Inflammatory macrophage treated with lipopolysaccharide for 4 hours (primary cell): ENCODE results near the gene N4BP3.
"Not testable (repeated sequence)": the region's sequence is repeated elsewhere in the genome, so short reads cannot be mapped to it uniquely, and the experiment has no call there.

ENCODE experiments used
- DNase-seq: peaks from one replicate; pipeline ENCODE4 v3.0.0-alpha.2; 2020

Gene N4BP3

DNA sequence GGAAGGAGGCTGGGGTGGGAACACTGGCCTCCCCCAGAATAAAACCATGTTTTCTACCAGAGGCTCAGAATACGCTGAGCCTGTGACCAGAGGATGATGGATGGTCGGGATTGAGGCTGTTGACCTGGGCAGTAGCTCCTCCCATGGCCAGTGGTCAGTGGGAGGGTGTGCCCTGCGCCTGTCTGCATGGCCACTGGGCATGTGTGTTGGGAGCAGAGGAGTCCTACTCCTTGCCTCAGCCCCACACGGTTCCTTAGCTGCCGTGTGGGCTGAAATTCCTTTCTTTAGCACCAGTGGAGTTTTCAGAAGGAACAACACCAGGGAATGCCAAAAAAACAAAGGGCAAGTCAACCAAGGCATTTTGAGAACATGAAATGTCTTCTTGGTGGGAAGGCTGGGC lies 9.0 kb downstream of the N4BP3 start:
- no peak for DNase-seq

DNA sequence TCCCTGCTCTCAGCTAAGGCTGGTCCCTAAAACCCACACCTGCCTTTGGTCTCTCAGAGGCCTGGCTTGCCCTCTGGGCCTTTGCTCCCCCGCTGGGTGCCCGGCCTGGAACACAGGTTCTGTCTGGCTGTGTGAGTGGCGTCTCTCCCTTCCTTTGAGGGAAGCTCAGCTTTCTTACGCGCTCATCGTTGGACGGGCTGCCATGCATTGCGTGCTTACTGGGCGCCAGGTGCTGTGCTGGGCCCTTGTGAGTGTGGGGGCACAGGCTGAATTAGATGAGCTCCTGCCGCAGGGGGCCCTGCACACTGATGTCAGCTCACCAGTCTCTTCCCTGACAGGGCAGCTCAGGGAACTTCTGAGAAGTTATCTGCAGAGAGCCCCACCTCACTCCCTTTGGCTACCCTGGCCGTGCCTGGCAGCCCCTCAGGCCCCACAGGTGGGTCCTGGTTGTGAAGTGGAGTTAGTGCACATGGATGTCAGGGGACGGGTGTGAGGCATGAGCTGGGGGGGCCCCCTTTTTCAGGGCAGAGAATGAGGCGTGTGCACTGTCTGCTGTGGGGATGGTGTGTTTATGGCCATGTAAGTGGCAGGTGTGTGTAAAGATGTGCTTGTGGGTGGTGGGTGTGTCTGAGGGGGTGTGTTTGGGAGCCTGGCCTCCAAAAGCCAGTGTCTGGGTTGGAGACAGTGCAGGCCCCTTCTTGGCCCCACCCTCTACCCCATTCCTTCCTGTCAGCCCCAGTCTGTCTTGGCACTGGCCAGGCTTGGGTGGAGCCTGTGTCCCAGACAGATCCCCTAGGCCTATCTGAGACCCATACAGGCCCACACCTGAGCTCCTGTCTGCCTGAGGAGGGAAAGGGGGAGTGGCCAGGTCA lies 10.0 kb downstream of the N4BP3 start:
- no peak for DNase-seq

DNA sequence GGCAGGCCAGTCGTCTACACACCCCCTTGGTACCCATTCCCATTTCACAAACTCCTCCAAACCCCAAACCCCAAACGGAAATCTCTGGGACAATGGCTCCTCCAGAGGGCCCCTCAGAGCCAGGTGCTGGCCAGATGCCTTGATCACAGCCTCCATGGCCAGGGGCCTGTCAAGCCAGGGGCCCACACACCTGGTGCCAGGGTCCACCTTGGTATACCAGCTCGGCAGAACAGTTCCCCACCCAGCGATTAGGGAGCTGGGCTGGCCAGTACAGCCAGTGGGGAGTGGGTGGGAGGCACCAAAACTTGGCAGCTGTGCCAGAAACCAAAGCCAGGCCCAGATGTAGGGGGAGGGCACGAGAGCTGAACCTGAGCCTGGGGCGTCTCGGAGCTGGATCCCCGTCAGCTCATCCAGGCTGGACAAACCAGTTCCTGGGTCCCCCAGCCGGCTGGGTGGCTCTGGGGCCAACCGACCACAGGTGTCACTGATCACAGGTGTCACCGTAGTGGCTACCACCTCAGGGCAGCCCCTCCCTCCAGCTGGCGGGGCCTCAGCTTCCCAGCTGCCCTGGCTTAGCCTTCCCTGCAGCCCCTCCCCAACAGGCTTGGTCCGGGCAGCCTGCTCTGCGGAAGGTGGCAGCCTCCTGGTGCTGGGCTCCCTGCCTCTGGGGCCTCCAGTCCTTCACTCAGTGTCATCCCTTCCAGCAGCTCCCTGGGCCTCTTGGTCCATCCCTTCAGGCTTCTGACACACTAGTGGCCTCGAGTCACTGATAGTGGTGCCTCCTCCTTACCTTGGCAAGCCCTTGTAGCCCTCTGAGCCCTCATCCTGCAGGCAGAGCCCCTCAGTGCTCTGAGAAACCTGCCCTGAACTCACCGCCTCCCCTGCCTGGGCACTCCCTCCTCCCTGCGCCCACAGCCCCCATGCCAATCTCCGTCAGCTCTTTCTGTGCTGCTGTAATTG lies 10.9 kb downstream of the N4BP3 start:
- DNase-seq, result no peak

DNA sequence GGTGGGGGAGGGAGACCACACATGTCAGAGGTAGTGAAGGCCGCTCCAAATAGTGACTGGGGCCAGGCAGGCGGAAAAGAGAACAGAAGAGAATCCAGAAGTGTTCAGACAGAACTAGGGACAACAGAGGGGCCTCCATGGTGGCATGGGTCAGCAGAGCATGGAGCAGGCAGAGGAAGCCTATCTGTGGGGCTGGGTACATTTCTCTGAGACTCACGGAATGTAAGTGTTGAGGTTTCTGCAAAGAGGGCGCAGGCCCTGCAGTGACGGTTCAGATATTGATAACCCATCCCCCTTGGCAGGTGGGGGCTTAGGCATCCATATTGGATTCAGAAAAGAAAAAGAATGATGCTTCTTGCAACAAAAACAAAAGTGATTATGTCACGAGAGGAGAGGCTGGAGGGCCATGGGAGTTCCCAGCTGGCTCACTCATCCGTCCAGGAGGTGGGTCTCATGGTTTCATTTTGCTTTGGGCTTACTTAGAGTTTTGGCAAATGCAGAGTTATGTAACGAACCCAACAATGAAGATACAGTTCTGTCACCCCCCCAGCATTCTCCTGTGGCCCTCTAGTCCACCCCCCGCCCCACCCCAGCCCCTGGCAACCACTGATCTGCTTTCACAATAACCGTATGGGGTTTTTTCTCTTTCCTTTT lies 12.0 kb downstream of the N4BP3 start:
- DNase-seq, result peak; percentile 40

DNA sequence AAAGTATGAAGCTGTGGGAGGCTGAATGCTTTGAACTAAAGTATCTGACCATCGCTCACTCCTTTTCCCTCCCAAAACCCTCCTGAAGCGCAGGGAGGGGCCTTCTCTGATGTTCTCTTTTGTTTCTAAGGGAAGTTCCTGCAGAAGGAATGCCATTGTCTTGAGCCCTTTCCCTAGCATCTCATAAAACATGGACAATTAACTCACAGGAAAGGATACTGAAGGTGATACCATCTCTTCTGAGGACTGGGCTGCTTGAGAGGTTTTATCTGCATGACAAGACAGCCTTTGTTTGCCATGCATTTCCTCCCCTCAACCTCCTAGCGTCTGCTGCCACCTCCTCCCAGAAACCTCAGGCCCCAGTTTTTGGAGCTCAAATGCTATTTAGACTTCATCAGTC lies 13.2 kb downstream of the N4BP3 start:
- no peak for DNase-seq

DNA sequence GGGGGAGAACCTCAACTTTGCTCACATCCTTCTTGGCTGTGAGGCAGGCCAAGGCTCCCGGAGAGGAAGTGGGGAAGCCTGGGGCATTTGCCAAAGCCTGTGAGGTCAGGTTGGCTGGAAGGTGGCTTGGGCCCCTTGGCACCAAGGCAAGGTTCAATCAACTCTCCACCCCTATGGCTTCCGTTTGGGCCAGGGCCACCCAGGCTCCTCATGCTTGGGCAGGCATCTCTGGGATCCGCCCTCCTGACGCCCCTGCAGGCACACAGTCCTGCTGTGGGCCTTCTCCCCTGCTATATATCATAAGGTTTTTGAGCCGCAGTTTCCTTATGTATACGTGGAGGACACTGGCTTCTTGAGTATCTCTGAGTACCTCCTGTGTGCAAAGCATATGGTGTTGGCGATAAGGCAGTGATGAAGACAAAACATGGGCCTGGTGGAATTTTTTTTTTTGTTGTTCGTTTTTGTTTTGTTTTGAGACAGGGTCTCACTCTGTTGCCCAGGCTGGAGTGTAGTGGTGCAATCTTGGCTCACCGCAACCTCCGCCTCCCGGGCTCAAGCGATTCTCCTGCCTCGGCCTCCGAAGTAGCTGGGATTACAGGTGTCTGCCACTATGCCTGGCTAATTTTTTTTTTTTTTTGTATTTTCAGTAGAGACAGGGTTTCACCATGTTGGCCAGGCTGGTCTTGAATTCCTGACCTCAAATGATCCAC lies 14.1 kb downstream of the N4BP3 start:
- not testable (repeated sequence) for DNase-seq

DNA sequence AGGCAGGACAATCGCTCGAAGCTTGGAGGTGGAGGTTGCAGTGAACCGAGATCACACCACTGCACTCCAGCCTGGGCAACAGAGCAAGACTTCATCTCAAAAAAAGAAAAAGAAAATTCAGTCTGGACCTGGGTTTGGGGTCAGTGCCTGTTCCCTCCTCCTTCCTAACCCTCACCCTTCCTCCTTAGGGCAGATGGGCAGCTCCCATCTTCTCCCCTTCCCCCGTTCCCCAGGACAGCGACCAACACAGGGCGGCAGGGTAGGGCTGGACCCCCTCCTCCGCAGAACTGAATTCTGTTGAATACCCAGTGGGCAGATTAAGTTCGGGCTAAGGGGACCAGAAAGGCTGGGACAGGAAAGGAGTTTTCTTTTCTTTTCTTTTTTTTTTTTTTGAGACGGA lies 16.0 kb downstream of the N4BP3 start:
- DNase-seq, result no peak

DNA sequence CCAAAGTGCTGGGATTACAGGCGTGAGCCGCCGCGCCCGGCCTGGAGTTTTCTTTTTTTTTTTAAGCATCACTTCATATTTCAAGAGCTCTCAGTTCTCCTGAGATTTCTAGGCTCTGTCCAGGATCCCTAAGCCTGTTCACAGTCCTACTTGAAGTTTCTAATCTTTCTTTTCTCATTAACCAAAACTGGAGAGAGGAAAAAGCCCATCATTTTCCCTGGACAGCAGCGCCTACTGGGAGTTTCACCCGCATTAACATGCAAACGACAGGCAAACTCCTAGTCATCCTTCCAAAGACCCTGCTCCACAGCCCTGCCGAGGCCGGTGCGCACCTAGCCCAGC lies 16.9 kb downstream of the N4BP3 start:
- not testable (repeated sequence) for DNase-seq

DNA sequence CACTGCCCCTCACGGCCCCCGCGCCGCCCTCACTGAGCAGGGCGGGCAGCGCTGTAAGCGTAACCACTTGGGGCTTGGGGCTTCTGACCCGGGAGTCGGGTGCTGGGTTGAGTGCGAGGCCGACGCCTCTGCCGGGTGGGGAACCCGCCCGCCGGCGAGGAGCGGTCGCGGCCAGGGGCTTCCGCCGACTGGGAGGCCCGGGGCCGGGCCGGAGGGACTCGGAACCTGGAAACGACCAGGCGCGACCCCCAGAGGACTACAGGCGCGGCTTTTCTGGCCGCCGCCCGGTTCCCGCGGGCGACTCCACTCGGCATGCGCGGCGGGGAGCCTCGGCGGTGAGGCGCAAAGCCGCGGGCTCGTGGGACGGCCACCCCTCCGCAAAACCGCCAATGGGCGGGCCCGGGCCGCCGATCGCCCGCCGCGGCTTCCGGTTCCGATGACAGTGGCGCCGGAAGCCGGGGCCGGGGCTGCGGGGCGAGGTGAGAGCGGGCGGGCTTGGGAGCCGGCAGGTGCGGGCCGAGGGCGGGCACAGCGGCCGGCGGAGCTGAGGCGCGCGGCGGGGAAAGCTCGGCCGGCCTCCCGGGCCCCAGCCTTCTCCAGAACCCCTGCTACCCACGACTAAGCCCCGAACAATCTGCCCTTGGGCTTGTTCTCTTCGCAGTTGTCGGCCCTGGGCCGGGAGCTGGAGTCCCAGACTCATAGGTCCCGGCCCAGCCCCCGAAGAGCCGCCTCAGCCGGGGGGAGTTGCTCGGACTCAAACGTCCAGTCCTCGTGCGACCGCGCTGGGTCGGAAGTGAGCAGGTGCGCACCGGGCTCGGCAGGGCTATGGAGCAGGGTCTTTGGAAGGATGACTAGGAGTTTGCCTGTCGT lies 17.5 kb downstream of the N4BP3 start, which contains the start of gene RMND5B:
Gene RMND5B (plus strand): TSS at position 439 of the 870 bp plus-strand sequence. CDS start 7,106 bp downstream, outside the sequence.
- DNase-seq, result peak; percentile 83

DNA sequence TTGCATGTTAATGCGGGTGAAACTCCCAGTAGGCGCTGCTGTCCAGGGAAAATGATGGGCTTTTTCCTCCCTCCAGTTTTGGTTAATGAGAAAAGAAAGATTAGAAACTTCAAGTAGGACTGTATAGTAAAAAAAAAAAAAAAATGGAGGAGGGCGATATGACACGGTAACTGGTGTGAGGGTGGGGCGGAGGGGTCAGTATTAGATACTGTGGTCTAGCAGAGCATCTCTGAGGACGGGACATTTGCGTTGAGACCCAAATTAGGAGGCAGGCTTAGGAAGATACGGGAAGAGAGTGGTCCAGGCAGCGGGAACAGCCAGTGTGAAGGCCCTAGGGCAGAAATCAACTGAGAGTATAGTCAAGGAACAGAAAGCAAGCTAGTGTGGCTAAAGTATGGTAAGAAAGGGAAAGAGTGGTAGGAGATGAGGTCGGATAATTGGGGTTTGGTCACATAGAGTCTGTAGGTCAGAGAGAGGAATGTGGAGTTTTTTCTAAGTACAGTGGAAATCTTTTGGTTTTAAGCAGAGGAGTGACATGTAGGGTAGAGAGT lies 18.2 kb downstream of the N4BP3 start:
- DNase-seq, result no peak

DNA sequence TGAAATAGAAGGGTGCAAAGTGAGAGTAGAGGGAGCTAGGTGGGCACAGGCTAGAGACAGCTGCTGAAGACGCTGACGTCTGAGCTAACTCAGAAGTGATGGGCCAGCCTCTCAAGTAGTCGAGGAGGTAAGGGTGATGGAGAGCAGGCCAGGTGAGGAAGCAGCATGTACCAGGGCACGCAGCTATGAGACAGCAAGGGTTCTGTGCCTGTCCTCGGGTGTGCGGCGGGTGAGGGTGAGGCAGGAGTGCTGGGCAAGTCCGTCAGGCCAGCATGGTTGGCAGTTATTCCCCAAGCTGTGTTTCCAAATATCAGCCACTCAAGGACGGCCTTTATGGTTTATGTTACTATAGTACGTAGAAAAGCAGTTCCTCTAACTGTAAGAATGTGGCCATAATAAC lies 23.7 kb downstream of the N4BP3 start:
- DNase-seq, result no peak

DNA sequence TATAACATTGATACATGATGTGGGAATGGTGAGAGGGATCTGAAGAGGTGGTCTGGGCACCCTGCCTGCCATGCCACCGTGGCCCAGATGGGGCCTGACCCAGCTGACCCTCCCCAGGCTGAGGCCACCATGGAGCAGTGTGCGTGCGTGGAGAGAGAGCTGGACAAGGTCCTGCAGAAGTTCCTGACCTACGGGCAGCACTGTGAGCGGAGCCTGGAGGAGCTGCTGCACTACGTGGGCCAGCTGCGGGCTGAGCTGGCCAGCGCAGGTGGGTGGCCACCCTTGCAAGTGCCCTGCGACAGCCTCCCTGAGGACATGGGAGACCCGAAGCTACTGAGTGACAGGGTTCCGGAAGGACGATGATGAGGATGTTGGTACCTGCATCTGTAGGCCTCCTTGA lies 24.7 kb downstream of the N4BP3 start:
- DNase-seq, result no peak

DNA sequence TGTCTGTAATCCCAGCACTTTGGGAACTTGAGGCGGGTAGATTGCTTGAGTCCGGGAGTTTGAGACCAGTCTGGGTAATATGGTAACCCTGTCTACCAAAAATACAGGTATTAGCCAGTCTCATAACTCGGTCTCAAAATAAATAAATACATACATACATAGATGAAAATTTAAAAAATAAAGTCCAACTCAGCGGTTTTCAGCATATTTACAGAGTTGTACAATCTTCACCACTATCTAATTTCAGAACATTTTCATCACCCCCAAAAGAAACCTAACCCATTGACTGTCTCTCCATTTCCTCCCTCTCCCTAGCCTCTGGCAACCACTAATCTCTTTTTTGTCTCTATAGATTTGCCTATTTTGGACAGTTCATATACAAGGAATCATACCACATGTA lies 28.2 kb downstream of the N4BP3 start:
- no peak for DNase-seq

DNA sequence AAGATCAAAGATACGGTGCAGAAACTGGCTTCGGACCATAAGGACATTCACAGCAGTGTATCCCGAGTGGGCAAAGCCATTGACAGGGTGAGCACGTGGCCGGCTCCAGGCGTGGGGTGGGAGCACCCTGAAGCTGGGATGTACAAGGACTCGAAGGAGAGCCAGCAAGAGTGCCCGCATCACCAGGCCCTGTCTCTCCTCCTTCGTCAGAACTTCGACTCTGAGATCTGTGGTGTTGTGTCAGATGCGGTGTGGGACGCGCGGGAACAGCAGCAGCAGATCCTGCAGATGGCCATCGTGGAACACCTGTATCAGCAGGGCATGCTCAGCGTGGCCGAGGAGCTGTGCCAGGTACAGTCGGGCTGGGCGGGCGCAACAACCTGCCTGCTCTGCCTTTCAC lies 29.3 kb downstream of the N4BP3 start:
- no peak for DNase-seq

DNA sequence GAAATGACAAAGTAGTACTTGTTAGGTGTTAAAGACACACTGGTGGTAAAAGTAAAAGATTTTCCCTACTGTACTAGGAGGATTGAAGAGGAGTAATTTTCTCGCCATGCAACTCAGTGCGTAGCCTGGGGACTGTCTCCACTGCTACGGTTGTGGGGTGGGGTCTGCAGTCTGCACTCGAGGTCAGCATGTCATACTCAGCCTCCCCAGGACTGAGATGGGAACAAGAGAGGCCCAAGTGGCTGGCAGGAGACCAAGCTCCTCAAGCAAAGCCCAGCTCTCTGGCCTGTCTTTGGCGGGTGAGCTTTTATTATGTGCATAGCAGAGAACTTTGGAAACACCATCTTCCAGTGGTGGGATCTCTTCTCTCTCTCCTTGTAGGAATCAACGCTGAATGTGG lies 29.9 kb downstream of the N4BP3 start:
- no peak for DNase-seq

DNA sequence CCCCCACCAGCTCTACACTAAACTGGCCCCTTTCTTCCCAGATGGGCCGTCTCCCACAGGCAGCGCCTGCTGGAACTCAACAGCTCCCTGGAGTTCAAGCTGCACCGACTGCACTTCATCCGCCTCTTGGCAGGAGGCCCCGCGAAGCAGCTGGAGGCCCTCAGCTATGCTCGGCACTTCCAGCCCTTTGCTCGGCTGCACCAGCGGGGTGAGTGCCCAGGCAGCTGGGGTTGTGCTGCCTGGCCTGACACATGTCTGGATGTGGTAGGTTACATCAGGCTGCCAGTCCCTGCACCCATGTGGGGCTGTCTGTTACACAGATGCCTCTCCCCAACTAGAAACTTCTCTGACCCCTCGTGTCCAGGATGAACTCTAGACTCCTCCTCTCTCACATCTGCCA lies 30.6 kb downstream of the N4BP3 start:
- DNase-seq, result no peak

DNA sequence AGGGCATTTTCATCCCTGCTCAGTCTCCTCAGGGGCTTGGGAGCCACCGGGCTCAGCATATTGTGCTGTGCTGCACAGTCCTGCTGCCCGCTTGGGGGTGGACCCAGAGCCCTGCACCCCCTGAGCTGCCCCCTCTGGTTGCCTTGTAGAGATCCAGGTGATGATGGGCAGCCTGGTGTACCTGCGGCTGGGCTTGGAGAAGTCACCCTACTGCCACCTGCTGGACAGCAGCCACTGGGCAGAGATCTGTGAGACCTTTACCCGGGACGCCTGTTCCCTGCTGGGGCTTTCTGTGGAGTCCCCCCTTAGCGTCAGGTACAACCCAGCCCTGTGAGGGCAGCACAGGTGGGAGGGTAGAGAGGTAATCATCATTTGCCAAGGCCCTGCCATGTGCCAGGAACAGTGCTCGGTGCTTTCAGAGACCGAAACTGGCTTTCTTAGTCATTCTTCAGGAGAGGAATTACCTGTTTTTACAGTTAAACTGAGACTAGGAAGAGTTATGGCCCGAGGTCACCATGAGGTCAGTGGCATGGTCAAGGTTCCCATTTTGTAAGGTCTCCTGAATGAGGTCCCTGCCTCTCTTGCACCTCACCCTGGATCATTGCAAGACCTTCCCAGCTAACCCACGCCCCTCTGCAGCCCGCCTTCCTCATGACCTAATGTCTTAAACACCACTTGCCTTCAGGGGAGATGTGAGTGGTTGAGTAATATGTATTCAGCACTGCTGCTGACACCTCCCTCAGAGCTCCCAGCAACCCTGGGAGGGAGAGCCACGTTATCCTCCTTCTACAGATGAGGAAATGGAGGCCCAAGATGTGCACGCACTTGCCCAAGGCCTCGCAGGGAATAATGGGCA lies 32.9 kb downstream of the N4BP3 start:
- peak; percentile 46 for DNase-seq

DNA sequence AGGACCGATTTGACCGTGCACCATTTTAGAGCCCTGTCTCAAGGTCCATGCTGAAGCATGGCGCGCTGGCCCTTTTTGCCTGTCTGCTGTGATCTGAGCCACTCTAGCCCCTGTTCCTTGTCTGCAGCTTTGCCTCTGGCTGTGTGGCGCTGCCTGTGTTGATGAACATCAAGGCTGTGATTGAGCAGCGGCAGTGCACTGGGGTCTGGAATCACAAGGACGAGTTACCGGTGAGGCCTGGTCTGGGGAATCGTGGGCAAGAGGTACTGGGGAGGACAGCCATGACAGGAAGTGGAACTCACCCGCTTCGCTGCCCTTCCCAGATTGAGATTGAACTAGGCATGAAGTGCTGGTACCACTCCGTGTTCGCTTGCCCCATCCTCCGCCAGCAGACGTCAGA lies 34.1 kb downstream of the N4BP3 start:
- no peak for DNase-seq

DNA sequence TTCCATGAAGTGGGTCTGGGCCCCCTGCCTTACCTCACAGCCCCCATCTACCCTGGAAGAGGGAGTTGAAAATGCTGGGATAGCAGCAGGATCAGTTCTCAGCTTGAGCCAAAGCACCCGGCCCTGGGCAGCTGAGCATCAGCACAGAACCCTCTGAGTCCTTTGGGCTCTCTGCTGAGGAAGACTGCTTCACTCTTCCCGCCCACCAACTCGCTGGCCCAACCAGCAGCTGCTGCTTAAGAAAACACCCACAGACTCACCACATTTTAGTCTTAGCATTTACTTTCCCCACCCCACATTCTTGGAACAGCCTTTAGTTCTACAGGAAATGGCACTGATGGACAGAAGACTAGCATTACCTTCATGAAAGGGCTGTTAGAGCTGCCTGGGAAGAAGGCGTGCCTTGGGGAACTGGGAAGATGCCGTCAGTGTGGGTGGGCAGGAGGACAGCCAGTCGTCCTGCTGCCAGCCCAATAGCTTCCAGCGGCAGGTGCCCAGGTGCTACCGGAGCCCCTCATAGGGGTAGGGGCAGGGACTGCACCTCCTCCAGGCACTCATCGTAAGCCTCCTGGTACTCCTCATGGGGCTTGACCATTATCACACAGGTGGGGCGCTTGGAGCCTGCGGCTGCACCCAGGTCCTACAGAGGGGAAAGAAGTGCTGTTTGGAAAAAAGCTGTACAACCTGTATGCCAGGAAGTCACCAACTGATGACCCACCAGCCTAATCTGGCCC lies 36.0 kb downstream of the N4BP3 start:
- DNase-seq, result no peak
